CD4-positive, alpha-beta memory T cell (primary cell): Measurements from ENCODE around the gene KRTAP4-1. TPM values are rescaled to one million over a fixed set of nuclear protein-coding genes. Genes with fewer than 3 reads are reported as not detected.
"Not testable (repeated sequence)": the region's sequence is repeated elsewhere in the genome, so short reads cannot be mapped to it uniquely, and the experiment has no call there.

Experiments
- CTCF ChIA-PET: fragments of 350-600 bp; sonication (Branson Sonifier 250); formaldehyde crosslinking; loops from one replicate; lab custom pipeline; 2021; ENCODE audit warnings: inconsistent platforms; ENCODE audit not compliant: partially characterized antibody; lab: Charles Lee
- POLR2A ChIA-PET: fragments of 350-600 bp; sonication (Branson Sonifier 250); formaldehyde crosslinking; loops from one replicate; lab custom pipeline; 2021; ENCODE audit not compliant: partially characterized antibody; lab: Charles Lee
- DNase-seq, 5 donors: peaks; one replicate each; pipeline versions ENCODE4 v3.0.0 to v3.0.0-alpha.2; 2020 to 2022; ENCODE audit warnings: mixed read lengths in 1 of 5
- H3K27ac ChIP-seq: one replicate; pipeline ENCODE4 v1.7.0; 2013; ENCODE audit warnings: low read depth, low read length
- H3K27me3 ChIP-seq: 2 replicates; pipeline ENCODE4 v1.7.0; 2013; ENCODE audit warnings: mild to moderate bottlenecking, low read length, moderate library complexity; ENCODE audit not compliant: insufficient read depth
- H3K36me3 ChIP-seq: 2 replicates; pipeline ENCODE4 v1.7.0; 2013; ENCODE audit warnings: mild to moderate bottlenecking, low read length, moderate library complexity; ENCODE audit not compliant: insufficient read depth
- H3K4me1 ChIP-seq: 2 replicates; pipeline ENCODE4 v1.7.0; 2013; ENCODE audit warnings: mild to moderate bottlenecking, low read length, moderate library complexity; ENCODE audit not compliant: insufficient read depth
- H3K4me3 ChIP-seq, 2 donors: one replicate each; pipeline ENCODE4 v1.7.0; 2013; ENCODE audit warnings: low read length in 2 of 2, mild to moderate bottlenecking in 1 of 2
- H3K9me3 ChIP-seq, 2 donors: one replicate each; pipeline ENCODE4 v1.7.0; 2013; ENCODE audit warnings: low read length in 2 of 2, control low read depth in 1 of 2; ENCODE audit not compliant: control insufficient read depth in 1 of 2
- H3K27ac Mint-ChIP-seq, 7 donors: one replicate each; pipeline ENCODE4 v1.8.0; 2020 to 2021; ENCODE audit warnings: mixed read lengths in 7 of 7, mild to moderate bottlenecking in 6 of 7, inconsistent platforms in 3 of 7, moderate library complexity in 3 of 7
- H3K27me3 Mint-ChIP-seq, 2 donors: one replicate each; pipeline ENCODE4 v1.8.0; 2020 to 2021; ENCODE audit warnings: mixed read lengths in 2 of 2
- H3K36me3 Mint-ChIP-seq, 2 donors: one replicate each; pipeline ENCODE4 v1.8.0; 2020 to 2021; ENCODE audit warnings: mixed read lengths in 2 of 2, inconsistent platforms in 1 of 2, mild to moderate bottlenecking in 1 of 2
- H3K4me1 Mint-ChIP-seq, 4 donors: one replicate each; pipeline ENCODE4 v1.8.0; 2020 to 2021; ENCODE audit warnings: mixed read lengths in 4 of 4, mild to moderate bottlenecking in 1 of 4
- H3K4me3 Mint-ChIP-seq, 8 donors: one replicate each; pipeline ENCODE4 v1.8.0; 2020 to 2021; ENCODE audit warnings: mixed read lengths in 8 of 8, mild to moderate bottlenecking in 7 of 8, moderate library complexity in 6 of 8, inconsistent platforms in 3 of 8
- H3K9me3 Mint-ChIP-seq, 8 donors: one replicate each; pipeline ENCODE4 v1.8.0; 2020 to 2021; ENCODE audit warnings: mixed read lengths in 8 of 8, mild to moderate bottlenecking in 5 of 8, inconsistent platforms in 3 of 8, moderate library complexity in 1 of 8
- intact Hi-C: fragments of 100-400 bp; cut with micrococcal nuclease; formaldehyde crosslinking; loops from one replicate; pipeline ENCODE4 v1.15.1; 2023
- polyA plus RNA-seq, 2 donors: library from polyadenylated mRNA; unstranded; fragments of 300-500 nt; fragmentation: Illumina TruSeq; gene quantifications; one replicate each; pipeline ENCODE4 v1.2.3, GENCODE V29; 2021
- total RNA-seq, 2 experiments: library from RNA; stranded (reverse); gene quantifications; one replicate each; pipeline ENCODE4 v1.2.3, GENCODE V29; 2021

Gene KRTAP4-1
- total and polyA plus RNA-seq, 4 experiments from 2014 or later: not detected

DNA sequence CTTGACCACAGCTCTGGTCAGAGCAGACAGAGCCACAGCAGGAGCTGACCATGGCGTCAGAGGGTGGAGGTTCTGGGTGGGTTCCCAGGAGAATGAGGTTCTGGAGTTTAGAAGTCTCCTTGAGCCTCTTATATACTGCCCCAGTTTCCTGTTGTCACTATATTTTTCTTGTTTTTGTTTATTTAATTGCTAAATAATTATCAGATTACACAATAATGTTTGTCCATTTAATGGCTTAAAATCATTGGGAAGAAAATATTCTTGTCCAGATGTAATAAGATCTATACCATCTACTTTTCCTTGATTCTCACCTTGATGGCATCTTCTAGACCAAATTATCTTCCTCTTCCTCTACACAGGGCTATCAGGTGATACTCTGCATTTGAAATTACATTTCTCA is 16.6 kb downstream of the KRTAP4-1 start, which contains the start of gene KRTAP4-3:
Gene KRTAP4-3, minus strand, starts transcription at position 101 of the 400 bp plus-strand sequence. Its CDS starts 49 bp downstream, at position 52.
- Mint-ChIP-seq H3K27me3 (peaks cover under 1 to 4% of the 10 kb centered on the region in 2 donors), H3K4me1 (peaks cover 0 to 4% (median 2%) of the 10 kb centered on the region in 4 donors), H3K36me3 (no peaks in the 10 kb centered on the region), H3K4me3 (peak within 1 kb of the TSS in 1 of 8 donors; percentile 66), H3K9me3 (peaks cover 0 to 2% (median 0%) of the 10 kb centered on the region in 8 donors), H3K27ac (peak within 1 kb of the TSS in 1 of 7 donors; percentile 12)
- intact Hi-C loops: no loop called here
- no peaks in the 10 kb centered on the region for H3K9me3 ChIP-seq
- CTCF ChIA-PET: interaction anchor here (1.7 kb wide), 1 partner anchor 381 kb away, joined by 4 read pairs; no protein-coding TSS in a partner anchor
- H3K4me3 ChIP-seq: no peak within 1 kb of the TSS
- H3K27ac ChIP-seq: no peak within 1 kb of the TSS
- no peaks in the 10 kb centered on the region for H3K36me3 ChIP-seq
- POLR2A ChIA-PET: no interaction called here
- no peaks in the 10 kb centered on the region for H3K4me1 ChIP-seq
- no peak for DNase-seq
- no peaks in the 10 kb centered on the region for H3K27me3 ChIP-seq

DNA sequence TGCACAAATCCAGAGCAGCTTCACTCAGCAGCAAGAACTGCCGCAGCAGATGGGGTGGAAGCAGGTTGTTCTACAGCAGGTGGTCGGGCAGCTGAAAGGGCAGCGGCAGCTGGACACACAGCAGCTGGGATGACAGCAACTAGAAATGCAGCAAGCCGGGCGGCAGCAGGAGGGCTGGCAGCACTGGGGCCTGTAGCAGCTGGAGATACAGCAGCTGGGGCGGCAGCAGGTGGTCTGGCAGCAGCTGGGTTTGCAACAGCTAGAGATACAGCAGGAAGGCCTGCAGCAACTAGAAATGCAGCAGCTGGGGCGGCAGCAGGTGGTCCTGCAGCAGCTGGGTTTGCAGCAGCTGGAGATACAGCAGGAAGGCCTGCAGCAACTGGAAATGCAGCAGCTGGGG is 17.1 kb downstream of the KRTAP4-1 start:
- H3K36me3 ChIP-seq: no peaks in the 10 kb centered on the region
- no peak for DNase-seq
- H3K4me1 ChIP-seq: no peaks in the 10 kb centered on the region
- Mint-ChIP-seq H3K4me1 (peaks cover 0 to 4% (median under 1%) of the 10 kb centered on the region in 4 donors), H3K36me3 (no peaks in the 10 kb centered on the region), H3K4me3 (peak overlapping the region in 1 of 8 donors; percentile 66), H3K9me3 (peaks cover 0 to 2% (median 0%) of the 10 kb centered on the region in 8 donors), H3K27me3 (peaks cover 3 to 4% of the 10 kb centered on the region in 2 donors), H3K27ac (peak overlapping the region in 1 of 7 donors; percentile 12)
- intact Hi-C loops: no loop called here
- no peaks in the 10 kb centered on the region for H3K9me3 ChIP-seq
- H3K27me3 ChIP-seq: no peaks in the 10 kb centered on the region
- no peak overlapping the region for H3K27ac ChIP-seq
- no peak overlapping the region for H3K4me3 ChIP-seq
- POLR2A ChIA-PET: no interaction called here
- CTCF ChIA-PET: interaction anchor here (1.7 kb wide), 1 partner anchor 381 kb away, joined by 4 read pairs; no protein-coding TSS in a partner anchor

DNA sequence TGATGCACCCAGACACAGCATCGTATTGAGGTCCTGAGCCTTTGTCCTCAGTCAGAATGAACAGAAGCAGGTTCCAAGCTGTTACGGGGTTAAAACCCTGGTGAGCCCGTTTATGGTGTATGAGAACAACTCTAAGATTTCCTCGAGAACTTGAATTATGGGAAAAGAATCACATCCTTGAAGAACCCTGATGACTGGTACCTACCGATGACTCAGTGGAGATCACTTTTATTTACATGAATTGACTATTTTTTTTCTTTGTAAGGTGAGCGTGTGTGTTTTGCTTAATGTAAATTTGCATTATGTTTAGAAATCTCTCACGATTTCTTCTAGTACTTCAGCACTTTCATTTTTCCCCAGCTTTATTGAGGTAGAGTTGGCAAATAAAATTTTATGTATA is 20.9 kb downstream of the KRTAP4-1 start:
- peaks cover 6 to 10% of the 10 kb centered on the region in 2 donors for H3K27me3 Mint-ChIP-seq
- H3K4me3 Mint-ChIP-seq: no peak overlapping the region
- peaks cover 0 to 4% (median under 1%) of the 10 kb centered on the region in 4 donors for H3K4me1 Mint-ChIP-seq
- CTCF ChIA-PET: no interaction called here
- intact Hi-C loops: no loop called here
- no peak for DNase-seq
- POLR2A ChIA-PET: no interaction called here
- Histone ChIP-seq H3K9me3 (no peaks in the 10 kb centered on the region), H3K36me3 (no peaks in the 10 kb centered on the region), H3K27me3 (peaks cover 3% of the 10 kb centered on the region), H3K27ac (no peak overlapping the region), H3K4me3 (no peak overlapping the region), H3K4me1 (no peaks in the 10 kb centered on the region)
- no peaks in the 10 kb centered on the region for H3K9me3 Mint-ChIP-seq
- no peak overlapping the region for H3K27ac Mint-ChIP-seq
- H3K36me3 Mint-ChIP-seq: no peaks in the 10 kb centered on the region

DNA sequence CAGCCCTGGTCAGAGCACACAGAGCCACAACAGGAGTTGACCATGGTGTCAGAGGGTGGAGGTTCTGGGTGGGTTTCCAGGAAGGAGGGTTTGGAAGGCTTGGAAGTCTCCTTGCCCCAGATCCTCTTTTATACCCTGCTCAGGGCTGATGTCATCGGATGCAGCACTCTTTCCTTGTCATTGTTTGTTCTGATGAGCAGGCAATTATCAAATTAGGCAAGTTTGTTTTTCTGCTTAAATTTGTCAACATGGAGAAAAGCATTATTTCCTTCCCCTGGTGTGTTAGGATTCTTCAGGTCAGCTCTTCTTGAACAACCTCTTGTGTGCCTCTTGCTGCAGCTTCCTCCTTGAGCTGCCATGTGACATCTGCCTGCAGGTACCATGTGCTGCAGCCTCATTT is 24.1 kb downstream of the KRTAP4-1 start, which contains the start of gene KRTAP4-4:
Gene KRTAP4-4, minus strand, starts transcription at position 101 of the 400 bp plus-strand sequence. Its CDS starts 57 bp downstream, at position 44.
- CTCF ChIA-PET: no interaction called here
- peak within 1 kb of the TSS in 1 of 7 donors; percentile 70 for H3K27ac Mint-ChIP-seq
- Histone ChIP-seq H3K4me1 (no peaks in the 10 kb centered on the region), H3K36me3 (no peaks in the 10 kb centered on the region), H3K27ac (no peak within 1 kb of the TSS), H3K4me3 (no peak within 1 kb of the TSS), H3K27me3 (peaks cover 3% of the 10 kb centered on the region), H3K9me3 (no peaks in the 10 kb centered on the region)
- no peaks in the 10 kb centered on the region for H3K36me3 Mint-ChIP-seq
- no peaks in the 10 kb centered on the region for H3K9me3 Mint-ChIP-seq
- POLR2A ChIA-PET: interaction anchor here (0.5 kb wide), 1 partner anchor 1660 kb away, joined by 3 read pairs; no protein-coding TSS in a partner anchor
- no peak within 1 kb of the TSS for H3K4me3 Mint-ChIP-seq
- H3K27me3 Mint-ChIP-seq: peaks cover 14 to 21% of the 10 kb centered on the region in 2 donors
- H3K4me1 Mint-ChIP-seq: no peaks in the 10 kb centered on the region
- intact Hi-C loops: no loop called here
- no peak for DNase-seq

DNA sequence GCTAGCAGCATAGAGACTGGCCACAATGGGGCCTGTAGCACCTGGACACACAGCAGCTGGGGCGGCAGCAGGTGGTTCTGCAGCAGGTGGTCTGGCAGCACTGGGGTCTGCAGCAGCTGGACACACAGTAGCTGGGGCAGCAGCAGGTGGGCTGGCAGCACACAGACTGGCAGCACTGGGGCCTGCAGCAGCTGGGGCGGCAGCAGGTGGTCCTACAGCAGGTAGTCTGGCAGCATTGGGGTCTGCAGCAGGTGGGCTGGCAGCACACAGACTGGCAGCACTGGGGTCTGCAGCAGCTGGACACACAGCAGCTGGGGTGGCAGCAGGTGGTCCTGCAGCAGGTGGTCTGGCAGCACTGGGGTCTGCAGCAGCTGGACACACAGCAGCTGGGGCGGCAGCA is 24.5 kb downstream of the KRTAP4-1 start:
- H3K9me3 Mint-ChIP-seq, H3K4me3 Mint-ChIP-seq, H3K4me3 ChIP-seq, H3K36me3 ChIP-seq, intact Hi-C loops, H3K27ac ChIP-seq, H3K4me1 ChIP-seq, H3K36me3 Mint-ChIP-seq, H3K27me3 ChIP-seq, H3K9me3 ChIP-seq, CTCF ChIA-PET, H3K4me1 Mint-ChIP-seq, H3K27ac Mint-ChIP-seq, DNase-seq: not testable (repeated sequence)
- POLR2A ChIA-PET: interaction anchor here (0.5 to 1.1 kb wide), 2 partner anchors 529 to 1659 kb away, joined by 3 read pairs; no protein-coding TSS in a partner anchor
- peaks cover 16 to 23% of the 10 kb centered on the region in 2 donors for H3K27me3 Mint-ChIP-seq

DNA sequence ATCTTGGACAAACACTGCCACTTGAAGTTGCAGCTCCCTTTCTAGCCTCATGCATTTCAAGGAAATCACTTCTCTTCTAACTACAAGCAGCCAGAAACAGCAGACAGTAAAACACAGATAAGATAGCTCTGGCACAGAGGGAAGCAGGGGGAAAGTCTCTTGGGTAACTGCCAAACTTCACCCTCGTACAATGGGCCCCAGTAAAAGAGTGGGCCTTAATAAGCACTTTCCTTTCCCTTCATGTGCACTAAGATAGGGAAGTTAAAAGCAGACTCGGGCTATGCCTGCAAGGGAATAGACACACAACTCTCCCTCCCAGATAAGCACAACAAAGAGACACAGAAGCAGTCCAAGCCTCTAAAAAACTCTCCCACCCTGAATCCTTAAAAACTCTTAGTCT is 30.9 kb downstream of the KRTAP4-1 start:
- POLR2A ChIA-PET: no interaction called here

DNA sequence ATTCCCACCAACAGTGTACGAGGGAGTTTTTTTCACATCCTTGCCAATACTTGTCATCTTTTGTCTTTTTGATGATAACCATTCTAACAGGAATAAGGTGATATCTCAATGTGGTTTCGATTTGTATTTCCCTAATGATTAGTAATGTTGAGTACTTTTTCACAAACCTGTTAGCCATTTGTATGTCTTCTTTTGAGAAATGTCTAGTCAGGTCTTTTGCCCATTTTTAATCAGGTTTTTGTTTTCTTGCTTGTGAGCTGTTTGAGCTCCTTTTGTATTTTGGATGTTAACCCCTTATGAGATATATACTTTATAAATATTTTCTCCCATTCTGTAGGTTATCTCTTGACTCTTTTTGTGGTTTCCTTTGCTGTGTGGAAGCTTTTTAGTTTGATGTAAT is 33.2 kb downstream of the KRTAP4-1 start:
- no peaks in the 10 kb centered on the region for H3K9me3 ChIP-seq
- Mint-ChIP-seq H3K4me3 (no peak overlapping the region), H3K27me3 (peaks cover 8 to 13% of the 10 kb centered on the region in 2 donors), H3K36me3 (no peaks in the 10 kb centered on the region), H3K27ac (no peak overlapping the region), H3K4me1 (peaks cover 0 to 2% (median under 1%) of the 10 kb centered on the region in 4 donors), H3K9me3 (peaks cover 0 to 4% (median 0%) of the 10 kb centered on the region in 8 donors)
- CTCF ChIA-PET: no interaction called here
- no peak overlapping the region for H3K27ac ChIP-seq
- no peaks in the 10 kb centered on the region for H3K4me1 ChIP-seq
- POLR2A ChIA-PET: no interaction called here
- H3K4me3 ChIP-seq: no peak overlapping the region
- H3K27me3 ChIP-seq: no peaks in the 10 kb centered on the region
- intact Hi-C loops: no loop called here
- no peaks in the 10 kb centered on the region for H3K36me3 ChIP-seq
- no peak for DNase-seq

More for the DNA sequence above, 30.9 kb downstream of the KRTAP4-1 start:
- Mint-ChIP-seq H3K9me3 (no peaks in the 10 kb centered on the region), H3K27me3 (peaks cover 14 to 16% of the 10 kb centered on the region in 2 donors), H3K36me3 (no peaks in the 10 kb centered on the region), H3K27ac (no peak overlapping the region), H3K4me3 (no peak overlapping the region), H3K4me1 (peaks cover 0 to 2% (median 0%) of the 10 kb centered on the region in 4 donors)
- CTCF ChIA-PET: no interaction called here
- Histone ChIP-seq H3K36me3 (no peaks in the 10 kb centered on the region), H3K4me3 (no peak overlapping the region), H3K27me3 (no peaks in the 10 kb centered on the region), H3K9me3 (no peaks in the 10 kb centered on the region), H3K27ac (no peak overlapping the region), H3K4me1 (no peaks in the 10 kb centered on the region)
- no peak for DNase-seq
- intact Hi-C loops: no loop called here
